Measurements from ENCODE around the gene CIROP.

The CIROP gene

GRCh38 chr14:23129759-23130316, 25.0 kb upstream of the CIROP start:
- no peak for DNase-seq

GRCh38 chr14:23128969-23129758, 24.4 kb upstream of the CIROP start:
- no peak for DNase-seq

- no peak for DNase-seq
Observed at GRCh38 chr14:23127861-23128260, 23.1 kb upstream of the CIROP start.

GRCh38 chr14:23126548-23127278, 21.9 kb upstream of the CIROP start:
- no peak for DNase-seq

DNA sequence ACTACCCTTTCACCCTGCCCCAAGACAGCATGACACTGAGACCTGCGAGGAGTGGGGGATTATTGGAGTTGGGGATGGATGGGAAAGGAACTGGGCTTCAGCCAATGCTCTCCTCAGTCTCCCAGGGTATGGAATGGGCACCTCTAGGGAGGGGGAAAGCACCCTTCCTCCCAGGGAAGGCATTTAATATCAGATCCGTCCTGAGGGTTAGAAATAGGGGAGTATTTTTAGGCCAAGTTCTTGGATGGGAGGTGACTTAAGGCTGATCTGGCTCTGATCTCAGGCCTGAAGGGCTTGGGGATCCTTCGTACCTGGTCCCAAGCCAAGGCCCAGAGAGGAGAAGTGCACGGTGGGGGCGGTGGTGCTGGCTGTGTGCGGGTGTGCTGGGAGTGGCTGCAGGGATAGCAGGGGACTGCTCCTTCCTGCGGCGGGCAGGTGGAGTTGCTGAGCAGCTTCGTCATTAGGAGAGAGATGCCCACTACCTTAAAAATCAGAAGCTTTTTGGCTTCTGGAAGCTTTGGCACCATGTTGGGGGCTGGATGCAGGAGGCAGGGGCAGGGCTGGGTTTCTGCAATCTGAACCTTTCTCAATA, 21.2 kb upstream of the CIROP start:
- no peak for DNase-seq

DNA sequence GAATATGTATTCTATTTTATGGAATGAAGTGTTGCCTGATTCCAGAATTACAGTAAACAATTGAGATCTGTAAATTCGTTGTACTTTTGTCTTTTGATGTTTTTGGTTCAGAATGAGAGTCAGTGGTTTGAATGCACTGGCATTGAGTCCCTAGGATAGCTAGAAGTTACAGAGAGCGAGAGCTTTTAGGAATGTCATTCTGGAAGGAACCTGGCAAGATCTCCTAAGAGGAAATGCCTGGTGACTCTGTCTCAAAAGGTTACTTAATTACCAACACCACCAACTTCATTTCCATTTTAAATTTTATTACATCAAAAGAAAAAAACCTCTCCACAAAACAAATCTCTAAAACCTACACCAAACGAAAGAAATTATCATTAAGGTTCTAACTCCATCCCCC, 20.2 kb upstream of the CIROP start:
- DNase-seq, result no peak

GRCh38 chr14:23124337-23124954, 19.7 kb upstream of the CIROP start:
- no peak for DNase-seq

DNA sequence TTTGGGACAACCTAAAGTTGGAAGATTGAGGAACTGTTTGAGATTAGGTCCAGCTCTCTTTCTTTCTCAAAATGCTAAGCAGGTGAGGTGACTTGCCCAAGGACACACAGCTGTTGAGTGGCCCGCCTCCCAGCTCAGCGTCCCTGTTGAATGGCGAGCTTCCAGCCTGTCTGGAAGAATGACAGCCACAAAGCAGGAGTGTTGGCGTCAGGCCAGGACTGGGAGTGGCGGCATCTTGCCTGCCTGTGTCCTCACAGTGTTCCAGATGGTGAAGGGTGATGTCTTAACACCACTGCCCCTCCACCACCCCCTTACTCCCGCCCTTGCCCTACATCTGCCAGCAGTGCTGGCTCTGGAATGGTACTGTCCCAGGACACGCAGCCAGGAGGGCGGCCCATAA, 18.6 kb upstream of the CIROP start:
- DNase-seq, result no peak

DNA sequence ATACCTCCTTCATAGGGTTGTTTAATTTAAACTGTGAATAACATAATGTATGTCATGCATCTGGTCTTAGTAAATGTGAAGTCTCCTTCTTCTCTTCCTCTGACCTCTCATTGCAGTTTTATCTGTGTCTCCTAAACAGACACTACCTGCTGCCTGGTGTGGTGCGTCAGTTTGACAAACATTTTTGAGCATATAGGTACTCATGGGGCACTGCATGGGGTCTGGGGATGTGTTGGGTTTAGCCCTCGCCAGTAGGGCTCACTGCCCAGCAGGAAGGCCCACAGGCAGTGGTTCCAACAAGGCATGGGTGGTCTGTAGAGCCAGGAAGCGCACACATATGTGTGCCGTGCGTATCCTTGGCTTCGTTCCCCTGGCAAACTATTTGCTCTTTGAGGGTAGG, 17.3 kb upstream of the CIROP start:
- DNase-seq, result no peak

GRCh38 chr14:23121361-23121771, 16.6 kb upstream of the CIROP start:
- no peak for DNase-seq

- peak; percentile 30 to 65 (median 53) for DNase-seq
Observed at GRCh38 chr14:23120541-23121251, 15.9 kb upstream of the CIROP start.

DNA sequence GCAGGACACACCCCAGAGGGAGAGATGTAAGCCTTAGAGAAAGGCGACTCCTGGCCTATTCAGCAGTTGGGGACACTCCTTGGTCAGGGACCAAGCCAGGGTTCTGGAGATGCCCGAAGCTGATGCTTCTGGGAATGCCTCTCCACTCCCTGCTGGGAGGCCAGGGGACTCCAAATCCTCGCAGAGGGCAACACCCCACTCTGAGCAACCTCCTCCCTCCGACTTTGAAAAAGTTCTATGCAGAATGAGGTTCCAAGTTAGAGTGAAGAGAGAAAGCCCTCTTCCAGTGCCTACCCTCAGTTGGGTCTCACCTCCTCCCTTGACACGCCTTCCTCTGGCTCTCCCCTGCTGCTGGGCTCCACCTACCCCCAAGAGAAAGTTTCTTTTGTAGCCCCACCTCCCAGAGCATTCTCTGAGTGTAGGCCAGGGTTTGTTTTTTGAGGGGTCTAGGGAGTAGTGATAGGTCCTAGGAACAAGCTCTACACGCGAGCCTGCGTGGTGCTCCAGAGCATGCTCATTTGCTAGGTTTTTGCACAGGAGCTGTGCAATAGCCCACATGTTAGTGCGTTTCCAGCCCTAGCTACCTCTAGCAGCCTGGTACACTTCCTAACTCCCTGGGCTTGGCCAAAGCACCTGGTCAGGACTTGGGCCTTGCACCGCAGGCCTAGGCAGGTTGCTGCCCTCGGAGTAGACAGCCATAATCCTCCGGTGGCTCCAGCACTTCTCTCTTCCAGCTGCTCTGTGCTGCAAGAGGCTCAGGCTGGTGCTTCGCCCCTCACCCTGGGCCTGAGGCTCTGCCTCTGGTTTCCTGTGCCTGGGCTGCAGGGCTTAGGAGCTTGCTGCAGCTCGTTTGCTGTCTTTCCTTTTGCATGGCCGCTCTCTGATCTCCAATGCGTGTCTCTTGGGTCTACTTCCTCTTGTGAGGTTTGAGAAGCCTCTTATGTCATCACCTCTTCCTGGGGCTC, 14.9 kb upstream of the CIROP start:
- peak in 2 of 4 experiments; percentile 33 to 46 for DNase-seq

DNA sequence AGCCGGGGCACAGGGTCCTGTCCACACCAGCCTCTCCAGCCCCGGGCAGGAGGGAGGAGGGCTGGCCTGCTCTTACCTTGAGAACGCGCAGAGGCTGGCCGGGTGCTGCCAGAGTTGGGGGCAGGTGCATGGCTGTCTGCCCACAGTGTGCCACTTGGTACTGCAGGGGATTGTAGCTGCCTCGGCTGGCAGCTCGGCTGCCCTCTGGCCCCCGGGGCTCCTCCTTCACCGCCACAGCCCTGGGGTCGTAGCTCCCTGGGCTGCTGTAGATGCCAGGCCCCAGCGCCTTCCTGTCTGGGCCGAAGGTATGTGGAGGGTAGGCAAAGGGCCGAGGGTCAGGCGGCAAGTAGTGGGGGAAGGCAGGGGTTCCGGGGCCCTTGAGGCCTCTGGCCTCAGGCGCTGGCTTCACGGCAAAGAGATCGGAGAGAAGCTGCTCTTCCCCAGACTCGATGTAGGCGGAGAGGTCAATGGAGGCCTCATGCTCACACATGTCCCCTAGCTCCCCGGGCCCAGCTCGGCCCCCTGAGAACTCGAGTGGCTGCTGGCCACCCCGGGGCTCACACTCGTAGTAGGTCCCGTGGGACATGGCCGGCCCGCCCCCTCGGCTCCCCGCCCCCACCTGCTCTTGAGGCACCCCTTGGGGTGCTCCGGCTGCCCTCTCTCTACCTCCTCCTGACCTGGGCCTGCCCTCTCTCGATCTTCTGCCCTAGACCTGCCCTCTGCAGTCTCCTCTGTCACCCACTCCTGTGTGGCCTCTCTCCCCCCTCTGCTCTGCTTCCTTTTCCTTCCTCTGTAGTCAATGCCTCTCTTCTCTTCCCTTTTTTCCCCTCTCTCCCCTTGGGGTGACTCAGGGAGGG, 13.9 kb upstream of the CIROP start, which contains the start of gene CEBPE:
TSS of gene CEBPE (minus strand) at position 750 of the 857 bp plus-strand sequence. CDS start at position 586, 164 bp downstream.
- DNase-seq, result no peak

- no peak for DNase-seq
Observed at GRCh38 chr14:23117371-23118020, 12.7 kb upstream of the CIROP start.

GRCh38 chr14:23115918-23116317, 11.1 kb upstream of the CIROP start:
- DNase-seq, result no peak

DNA sequence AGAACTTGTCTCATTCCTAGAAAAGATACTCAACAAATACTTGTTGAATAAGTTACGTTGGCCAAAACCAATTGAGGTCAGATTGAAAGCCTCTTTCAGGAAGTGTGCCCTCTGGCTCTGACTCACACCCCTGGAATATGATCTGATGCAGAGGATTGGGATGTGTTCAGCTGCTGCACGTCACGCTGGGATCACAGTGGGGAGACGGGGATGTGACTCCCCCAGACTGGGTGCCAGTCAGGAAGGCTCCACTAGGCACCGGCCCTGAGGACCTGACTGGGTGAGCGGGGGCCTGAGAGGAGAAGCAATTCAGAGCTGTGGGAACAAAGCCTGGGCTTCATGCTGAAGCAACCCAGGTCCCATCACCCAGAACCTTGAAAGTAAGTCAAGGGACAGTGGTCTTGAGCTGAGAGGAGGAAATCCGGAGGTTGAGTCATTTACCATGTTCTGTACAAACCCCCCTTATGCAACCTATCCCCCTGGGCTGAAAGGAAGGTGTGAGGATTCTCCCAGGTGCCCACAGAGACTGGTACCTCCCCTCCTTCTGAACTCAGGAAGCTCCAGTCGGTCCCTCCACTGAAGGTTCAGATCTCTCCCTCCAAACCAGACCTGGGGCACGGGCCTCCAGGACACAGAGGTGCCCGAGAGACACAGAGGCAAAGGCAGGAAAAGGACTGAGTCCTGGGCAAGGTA, 10.4 kb upstream of the CIROP start:
- no peak for DNase-seq

DNA sequence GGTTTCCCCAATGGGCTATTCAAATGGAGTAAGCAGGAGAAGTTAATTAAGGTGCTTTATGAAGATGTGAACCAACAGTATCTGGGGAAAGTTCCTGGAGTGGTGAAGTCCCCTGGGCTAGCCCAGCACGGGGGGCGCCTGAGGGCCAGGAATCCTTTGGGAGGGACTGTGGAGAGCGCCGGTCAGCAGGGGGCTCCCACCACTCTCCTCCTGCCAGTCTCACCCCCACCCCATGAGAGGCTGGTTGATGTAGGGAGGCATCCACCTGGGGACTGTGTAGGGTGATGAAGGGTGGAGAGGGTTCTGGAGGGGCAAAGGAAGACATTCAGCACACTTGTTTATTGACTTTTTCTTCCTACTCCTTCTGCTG, 9.9 kb upstream of the CIROP start:
- DNase-seq, result no peak

DNA sequence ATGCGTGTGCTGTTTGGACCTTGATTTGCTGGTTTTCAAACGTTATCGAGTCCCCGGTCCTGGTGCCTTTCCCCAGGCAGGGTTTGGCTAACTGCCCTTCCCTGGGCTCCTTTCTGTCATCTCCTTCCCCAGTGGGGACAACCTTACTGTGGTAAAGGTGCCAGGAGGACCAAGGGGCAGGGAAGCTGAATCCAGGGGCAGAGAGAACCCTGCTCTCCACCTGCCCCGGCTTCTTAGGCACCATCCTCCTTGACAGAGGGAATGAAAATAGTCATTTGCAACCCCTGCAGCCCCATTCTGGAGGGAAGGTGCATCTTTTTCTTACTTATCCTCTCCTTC, 9.3 kb upstream of the CIROP start:
- DNase-seq, result no peak
